ENCODE data around the gene WASHC2A.
"Not testable (repeated sequence)": the region's sequence is repeated elsewhere in the genome, so short reads cannot be mapped to it uniquely, and the experiment has no call there.

GRCh38 chr10:50059946-50060345 lies 7.8 kb upstream of the WASHC2A start:
- not testable (repeated sequence) for TF ChIP-seq CTCF (IDR thresholded peaks at IDR 0.05; ENCODE audit: low read length); EZH2 (optimal IDR thresholded peaks at IDR 0.05; ENCODE audit: low read depth, low read length)

Measured in MM.1S (cell line).